HL-60 (cell line): ENCODE results near the gene SLC35F3.

ENCODE experiments used
- CTCF ChIP-seq: IDR thresholded peaks from one replicate; pipeline ENCODE4 v1.5.1; 2011; ENCODE audit warnings: low read length, control low read depth, inconsistent platforms; ENCODE audit not compliant: insufficient read depth
- GABPA ChIP-seq: IDR thresholded peaks from 2 replicates; pipeline ENCODE4 v1.6.1; 2012; ENCODE audit warnings: low read depth
- POLR2AphosphoS5 ChIP-seq: IDR thresholded peaks from 2 replicates; pipeline ENCODE4 v1.6.1; 2012; ENCODE audit warnings: low read depth
- REST ChIP-seq: IDR thresholded peaks from 2 replicates; pipeline ENCODE4 v1.6.1; 2012; ENCODE audit warnings: low read depth; ENCODE audit not compliant: insufficient replicate concordance
- SPI1 ChIP-seq: IDR thresholded peaks from 2 replicates; pipeline ENCODE4 v1.6.1; 2012; ENCODE audit warnings: low read depth, mild to moderate bottlenecking, borderline replicate concordance

GRCh38 chr1:234340528-234340927 is 436.1 kb downstream of the SLC35F3 start:
- no peak for TF ChIP-seq CTCF
- TF ChIP-seq POLR2AphosphoS5: no peak
- no peak for TF ChIP-seq REST
- no peak for TF ChIP-seq GABPA
- no peak for TF ChIP-seq SPI1
